ENCODE results near the gene LXN.

DNA sequence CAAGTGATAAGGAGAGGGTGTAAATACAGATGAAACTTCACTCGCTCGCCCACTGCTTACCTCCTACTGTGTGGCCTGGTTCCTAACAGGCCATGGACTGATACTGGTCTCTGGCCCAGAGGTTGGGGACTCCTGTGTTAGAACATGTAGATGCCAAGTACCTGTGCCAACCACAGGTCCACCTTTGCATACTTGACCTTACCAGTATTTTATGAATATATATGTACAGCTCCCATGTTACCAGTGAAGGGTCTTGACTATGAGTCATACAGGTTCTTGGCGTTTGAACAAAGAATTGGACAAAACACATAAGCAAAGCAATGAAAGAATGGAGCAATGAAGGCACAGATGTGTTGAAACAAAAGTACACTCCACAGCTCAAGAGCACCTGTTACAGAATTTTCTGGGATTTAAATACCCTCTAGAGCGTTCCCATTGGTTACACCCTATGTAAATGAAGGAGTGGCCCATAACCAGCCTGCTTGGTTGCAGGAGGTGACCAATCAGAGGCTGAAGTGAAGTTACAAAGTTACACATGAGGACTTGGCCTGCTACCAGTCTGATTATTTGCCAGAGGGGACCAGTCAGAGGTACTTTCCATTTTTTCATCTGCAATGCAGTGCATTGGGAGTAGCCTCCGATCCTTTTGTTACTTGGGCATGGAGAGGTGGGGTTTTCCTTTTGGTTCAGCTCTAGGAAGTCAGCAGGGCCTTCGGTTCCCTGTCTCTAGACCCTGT is 29.8 kb downstream of the LXN start:
- TF ChIP-seq, protein P1, sequence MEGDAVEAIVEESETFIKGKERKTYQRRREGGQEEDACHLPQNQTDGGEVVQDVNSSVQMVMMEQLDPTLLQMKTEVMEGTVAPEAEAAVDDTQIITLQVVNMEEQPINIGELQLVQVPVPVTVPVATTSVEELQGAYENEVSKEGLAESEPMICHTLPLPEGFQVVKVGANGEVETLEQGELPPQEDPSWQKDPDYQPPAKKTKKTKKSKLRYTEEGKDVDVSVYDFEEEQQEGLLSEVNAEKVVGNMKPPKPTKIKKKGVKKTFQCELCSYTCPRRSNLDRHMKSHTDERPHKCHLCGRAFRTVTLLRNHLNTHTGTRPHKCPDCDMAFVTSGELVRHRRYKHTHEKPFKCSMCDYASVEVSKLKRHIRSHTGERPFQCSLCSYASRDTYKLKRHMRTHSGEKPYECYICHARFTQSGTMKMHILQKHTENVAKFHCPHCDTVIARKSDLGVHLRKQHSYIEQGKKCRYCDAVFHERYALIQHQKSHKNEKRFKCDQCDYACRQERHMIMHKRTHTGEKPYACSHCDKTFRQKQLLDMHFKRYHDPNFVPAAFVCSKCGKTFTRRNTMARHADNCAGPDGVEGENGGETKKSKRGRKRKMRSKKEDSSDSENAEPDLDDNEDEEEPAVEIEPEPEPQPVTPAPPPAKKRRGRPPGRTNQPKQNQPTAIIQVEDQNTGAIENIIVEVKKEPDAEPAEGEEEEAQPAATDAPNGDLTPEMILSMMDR (conservative IDR thresholded peaks at IDR 0.05 in 1 of 2, IDR thresholded peaks at IDR 0.05 in 1 of 2; ENCODE audit: extremely low read depth in 1 of 2, insufficient read depth in 1 of 2, low read depth in 1 of 2, low read length in 2 of 2): no peak
- no peak for TF ChIP-seq EZH2 (IDR thresholded peaks at IDR 0.05; ENCODE audit: borderline replicate concordance, low read length)
